HG03139 (cell line): ENCODE measurements around the gene MYO15B.

Experiments used
- ATAC-seq: cut with Tn5 transposase; IDR thresholded peaks from one replicate; pipeline ENCODE4 v1.9.1; 2021; ENCODE audit not compliant: unreplicated experiment

MYO15B gene

GRCh38 chr17:75601057-75601987 lies 13.7 kb downstream of the MYO15B start:
- no peak for ATAC-seq

GRCh38 chr17:75602644-75603043 lies 15.0 kb downstream of the MYO15B start:
- no peak for ATAC-seq

- no peak for ATAC-seq
Observed at GRCh38 chr17:75603123-75603522, 15.5 kb downstream of the MYO15B start.

- ATAC-seq: no peak
Observed at GRCh38 chr17:75604034-75604695, 16.6 kb downstream of the MYO15B start.

GRCh38 chr17:75605790-75606189 lies 18.2 kb downstream of the MYO15B start:
- ATAC-seq: no peak

- no peak for ATAC-seq
Observed at GRCh38 chr17:75607086-75607485, 19.5 kb downstream of the MYO15B start.

GRCh38 chr17:75610103-75610984 lies 22.7 kb downstream of the MYO15B start:
- no peak for ATAC-seq

GRCh38 chr17:75611851-75612429 lies 24.3 kb downstream of the MYO15B start:
- ATAC-seq: no peak

- no peak for ATAC-seq
Observed at GRCh38 chr17:75612906-75613626, 25.5 kb downstream of the MYO15B start.

GRCh38 chr17:75614006-75614405 lies 26.4 kb downstream of the MYO15B start:
- ATAC-seq: no peak

- no peak for ATAC-seq
Observed at GRCh38 chr17:75614556-75615270, 27.1 kb downstream of the MYO15B start.

- ATAC-seq: no peak
Observed at GRCh38 chr17:75615301-75615700, 27.7 kb downstream of the MYO15B start.

- no peak for ATAC-seq
Observed at GRCh38 chr17:75616521-75617122, 29.0 kb downstream of the MYO15B start.

- no peak for ATAC-seq
Observed at GRCh38 chr17:75617218-75617617, 29.6 kb downstream of the MYO15B start.

- no peak for ATAC-seq
Observed at GRCh38 chr17:75617675-75618074, 30.1 kb downstream of the MYO15B start.

- ATAC-seq: no peak
Observed at GRCh38 chr17:75619506-75620431, 32.2 kb downstream of the MYO15B start.

- ATAC-seq: no peak
Observed at GRCh38 chr17:75621489-75621888, 33.9 kb downstream of the MYO15B start.

- ATAC-seq: no peak
Observed at GRCh38 chr17:75622076-75622475, 34.5 kb downstream of the MYO15B start.
